WERI-Rb-1 (cell line): ENCODE results near the gene PSD.

Experiments used
- DNase-seq: peaks from one replicate; pipeline ENCODE4 v3.0.0-alpha.2; 2020
- H3K27ac ChIP-seq: fragments of 250-450 bp; sonication (Bioruptor Pico); 2 replicates; pipeline ENCODE4 v1.5.1; 2020; ENCODE audit warnings: mild to moderate bottlenecking, moderate library complexity
- H3K27me3 ChIP-seq: fragments of 250-450 bp; sonication (Bioruptor Pico); 2 replicates; pipeline ENCODE4 v1.5.1; 2021; ENCODE audit warnings: mild to moderate bottlenecking, low read depth, moderate library complexity; ENCODE audit not compliant: insufficient read depth, severe bottlenecking
- H3K36me3 ChIP-seq: fragments of 250-450 bp; sonication (Bioruptor Pico); 2 replicates; pipeline ENCODE4 v1.5.1; 2020; ENCODE audit warnings: mild to moderate bottlenecking, moderate library complexity
- H3K4me3 ChIP-seq: 2 replicates; pipeline ENCODE4 v1.5.1; 2011; ENCODE audit warnings: low read depth, mild to moderate bottlenecking, control low read depth, low read length
- H3K9me3 ChIP-seq: fragments of 250-450 bp; sonication (Bioruptor Pico); 2 replicates; pipeline ENCODE4 v1.5.1; 2021; ENCODE audit warnings: mild to moderate bottlenecking, moderate library complexity; ENCODE audit not compliant: severe bottlenecking
- CTCF ChIP-seq: IDR thresholded peaks from 2 replicates; pipeline ENCODE4 v1.5.1; 2011; ENCODE audit warnings: low read depth, mild to moderate bottlenecking, control low read depth, inconsistent platforms, low read length

PSD gene

GRCh38 chr10:102389894-102390293 lies 28.7 kb downstream of the PSD start:
- TF ChIP-seq CTCF: no peak
- H3K27ac ChIP-seq: no peak overlapping the region; the same call in 1 of the 2 replicates
- no peaks in the 10 kb centered on the region for H3K27me3 ChIP-seq
- H3K36me3 ChIP-seq: no peaks in the 10 kb centered on the region
- no peak overlapping the region for H3K4me3 ChIP-seq
- no peaks in the 10 kb centered on the region for H3K9me3 ChIP-seq
- DNase-seq: no peak

DNA sequence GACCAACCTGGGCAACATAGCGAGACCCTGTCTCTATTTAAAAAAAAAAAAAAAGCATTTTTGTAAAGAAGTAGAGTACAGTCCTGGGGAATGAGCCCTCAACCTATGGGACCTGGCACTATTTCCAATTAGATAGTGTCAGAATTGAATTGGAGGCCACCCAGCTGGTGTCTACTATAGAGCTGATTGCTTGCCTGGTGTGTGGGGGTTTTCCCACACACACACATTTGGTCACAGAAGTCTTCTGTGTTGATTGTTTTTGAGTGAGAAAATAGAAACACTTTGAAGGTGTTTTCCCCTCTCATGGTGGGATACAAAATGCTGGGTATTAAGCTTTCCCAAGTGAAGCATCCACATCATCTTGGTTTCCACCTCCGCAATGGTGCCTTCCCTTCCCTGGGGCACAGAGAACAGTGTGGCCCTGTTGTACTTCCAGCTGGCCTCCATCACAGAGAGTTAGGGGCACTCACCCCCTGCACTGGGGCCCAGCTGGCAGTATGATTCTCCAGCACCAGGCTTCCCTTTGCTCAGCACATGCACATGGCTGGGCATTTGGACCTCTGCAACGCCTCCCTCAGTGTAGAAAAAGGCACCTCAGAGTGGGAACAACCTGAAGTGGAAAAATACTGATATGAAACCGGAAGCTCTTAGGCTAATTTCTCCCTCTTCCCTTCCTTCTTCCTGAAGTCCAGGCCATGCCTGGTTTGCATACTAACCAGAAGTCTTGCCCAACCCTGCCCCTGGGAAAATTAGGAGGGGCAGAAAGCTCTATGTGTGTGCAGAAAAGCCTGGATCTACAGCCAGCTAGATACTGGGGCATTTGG lies 33.8 kb downstream of the PSD start:
- Histone ChIP-seq H3K9me3 (no peaks in the 10 kb centered on the region), H3K27ac (no peak overlapping the region)
- DNase-seq: no peak

GRCh38 chr10:102384053-102384452 lies 34.5 kb downstream of the PSD start:
- no peak for DNase-seq

More for the DNA sequence above, 33.8 kb downstream of the PSD start:
- no peaks in the 10 kb centered on the region for H3K27me3 ChIP-seq
- TF ChIP-seq CTCF: no peak
- H3K4me3 ChIP-seq: no peak overlapping the region
- peaks cover 26% of the 10 kb centered on the region for H3K36me3 ChIP-seq

DNA sequence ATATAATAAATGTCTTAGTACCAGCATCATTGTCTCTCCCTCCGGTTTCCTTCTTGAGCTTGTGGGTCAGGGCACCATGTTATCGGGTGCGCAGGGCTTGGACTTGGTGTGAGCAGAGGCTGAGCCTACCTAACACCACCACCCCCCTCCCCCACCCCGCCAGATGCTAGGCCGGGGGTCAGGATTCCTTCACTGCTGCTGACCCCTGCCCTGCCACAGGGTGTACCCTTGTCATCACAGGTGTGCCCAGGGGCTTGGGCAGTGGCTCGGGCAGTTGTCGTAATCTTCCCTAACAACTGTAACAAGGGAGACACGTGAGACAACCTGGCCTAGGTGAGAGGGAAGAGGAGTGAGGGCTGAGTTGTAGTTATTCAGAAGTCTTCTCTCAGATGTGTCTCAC lies 35.7 kb downstream of the PSD start:
- peaks cover 38% of the 10 kb centered on the region for H3K36me3 ChIP-seq
- no peaks in the 10 kb centered on the region for H3K9me3 ChIP-seq

More at GRCh38 chr10:102384053-102384452, 34.5 kb downstream of the PSD start:
- Histone ChIP-seq H3K36me3 (peaks cover 32% of the 10 kb centered on the region), H3K9me3 (no peaks in the 10 kb centered on the region), H3K27me3 (no peaks in the 10 kb centered on the region), H3K27ac (no peak overlapping the region), H3K4me3 (no peak overlapping the region)
- peak; percentile 69 for TF ChIP-seq CTCF

GRCh38 chr10:102381983-102382382 lies 36.6 kb downstream of the PSD start:
- TF ChIP-seq CTCF: no peak
- no peak overlapping the region for H3K4me3 ChIP-seq

More for the DNA sequence above, 35.7 kb downstream of the PSD start:
- no peak overlapping the region for H3K4me3 ChIP-seq
- H3K27me3 ChIP-seq: no peaks in the 10 kb centered on the region
- no peak for DNase-seq
- TF ChIP-seq CTCF: no peak
- no peak overlapping the region for H3K27ac ChIP-seq

More at GRCh38 chr10:102381983-102382382, 36.6 kb downstream of the PSD start:
- no peaks in the 10 kb centered on the region for H3K9me3 ChIP-seq
- H3K27me3 ChIP-seq: no peaks in the 10 kb centered on the region
- H3K36me3 ChIP-seq: peaks cover 44% of the 10 kb centered on the region
- H3K27ac ChIP-seq: no peak overlapping the region
- no peak for DNase-seq
